Aorta (tissue), 5 donors: ENCODE measurements around the gene KCNJ15. TPM values are rescaled to one million over a fixed set of nuclear protein-coding genes. Genes with fewer than 3 reads are reported as not detected.

Experiments
- ATAC-seq: fragments of 200-7000 bp; cut with Tn5 transposase; one replicate; pipeline ENCODE4 v1.9.1; 2022; ENCODE audit warnings: moderate library complexity; ENCODE audit not compliant: low FRiP score
- DNase-seq, 2 donors: peaks; one replicate each; pipeline ENCODE4 v3.0.0-alpha.2; 2020
- H3K27ac ChIP-seq, 2 donors: one replicate each; pipeline ENCODE4 v1.5.1; 2013; ENCODE audit warnings: low read length in 2 of 2, mild to moderate bottlenecking in 2 of 2, moderate library complexity in 2 of 2, control low read depth in 1 of 2, inconsistent platforms in 1 of 2, low read depth in 1 of 2
- H3K27me3 ChIP-seq, 2 donors: one replicate each; pipeline ENCODE4 v1.6.1; 2013; ENCODE audit warnings: control low read depth in 1 of 2, low read length in 1 of 2, mild to moderate bottlenecking in 1 of 2, moderate library complexity in 1 of 2; ENCODE audit not compliant: insufficient read depth in 2 of 2, control insufficient read depth in 1 of 2
- H3K36me3 ChIP-seq, 2 donors: one replicate each; pipeline ENCODE4 v1.6.1; 2013; ENCODE audit warnings: control low read depth in 1 of 2, low read length in 1 of 2, mild to moderate bottlenecking in 1 of 2; ENCODE audit not compliant: insufficient read depth in 2 of 2, control insufficient read depth in 1 of 2
- H3K4me1 ChIP-seq, 2 donors: one replicate each; pipeline ENCODE4 v1.6.1; 2013; ENCODE audit warnings: low read length in 2 of 2, control low read depth in 1 of 2, mild to moderate bottlenecking in 1 of 2, moderate library complexity in 1 of 2; ENCODE audit not compliant: insufficient read depth in 2 of 2, control insufficient read depth in 1 of 2
- H3K4me3 ChIP-seq, 2 donors: one replicate each; pipeline ENCODE4 v1.5.1; 2013; ENCODE audit warnings: low read length in 2 of 2, control low read depth in 1 of 2, mild to moderate bottlenecking in 1 of 2
- H3K9me3 ChIP-seq: one replicate; pipeline ENCODE4 v1.6.1; 2013; ENCODE audit warnings: mild to moderate bottlenecking, low read length; ENCODE audit not compliant: control insufficient read depth
- WGBS, 2 donors: extraction: QIAGEN DNeasy Blood & Tissue Kit; methylation state at CpG; one replicate each; pipeline ENCODE4 v1.1.7; 2013; 5-methylcytosine and 5-hydroxymethylcytosine counted together
- intact Hi-C, 2 donors: fragments of 100-400 bp; cut with DNase I; formaldehyde crosslinking; loops; one replicate each; pipeline versions ENCODE4 v1.14.2 to v1.15.0; 2022
- long read RNA-seq, 2 donors: library from polyadenylated mRNA; unstranded; transcript quantifications; one replicate each; pipeline ENCODE4 v2.0.0, GENCODE V29; 2020 to 2021
- polyA plus RNA-seq, 2 donors: library from polyadenylated mRNA; stranded (reverse); fragments of 200-250 nt; gene quantifications; one replicate each; pipeline ENCODE4 v1.2.3, GENCODE V29; 2013
- total RNA-seq, 2 donors: library from RNA; stranded (reverse); fragmentation: NEBNext Ultra II Directional; extraction: Animal tissue kit (Norgen Biotek cat#: 25700); gene quantifications; one replicate each; pipeline ENCODE4 v1.2.1, GENCODE V29; 2021
- donor health status: healthy with polysubstance abuse.
- donor health status: Bipolar disorder and iron deficiency.
- donor health status: DM: no; HTN: no; CAD: no.
- donor health status: DM: no; HTN: no; CAD: no.
- donor health status: DM: yes; HTN: yes; CAD: no.

The KCNJ15 gene
- 1 to 10 TPM; 2.7 TPM for total RNA-seq
- under 1 TPM; 0.05 to 0.25 TPM for polyA plus RNA-seq
- long read RNA-seq, donor 1, partial matches to known transcripts, result 1 of 6 reads
- long read RNA-seq, donor 1, other reads (novel, unspliced or antisense), result 5 of 6 reads
- long read RNA-seq, donor 2, partial matches to known transcripts, result 0 of 3 reads
- long read RNA-seq, donor 2, other reads (novel, unspliced or antisense), result 3 of 3 reads

GRCh38 chr21:38256599-38257302, at the start of gene KCNJ15:
Gene KCNJ15 (plus strand): TSS chr21:38256991. CDS start chr21:38299262, 42,271 bp downstream.
- intact Hi-C loops, result no loop called here
- Histone ChIP-seq H3K27me3 (no peaks in the 10 kb centered on the region), H3K9me3 (no peaks in the 10 kb centered on the region), H3K4me1 (peaks cover 0 to 1% of the 10 kb centered on the region in 2 donors), H3K36me3 (no peaks in the 10 kb centered on the region), H3K27ac (no peak within 1 kb of the TSS), H3K4me3 (no peak within 1 kb of the TSS)
- no peak for ATAC-seq
- 89 to 92% methylated on average over 5 of the region's 5 CpGs for WGBS, 2 donors
- no peak for DNase-seq

- no peak for ATAC-seq
- Histone ChIP-seq H3K36me3 (no peaks in the 10 kb centered on the region), H3K4me1 (no peaks in the 10 kb centered on the region), H3K27me3 (no peaks in the 10 kb centered on the region), H3K4me3 (no peak overlapping the region), H3K27ac (no peak overlapping the region), H3K9me3 (peaks cover 5% of the 10 kb centered on the region)
- 30 to 31% methylated on average over 6 of the region's 6 CpGs for WGBS, 2 donors
- intact Hi-C loops, result no loop called here
- DNase-seq, result no peak
Measured at GRCh38 chr21:38208118-38208517, 48.7 kb upstream of the KCNJ15 start.

DNA sequence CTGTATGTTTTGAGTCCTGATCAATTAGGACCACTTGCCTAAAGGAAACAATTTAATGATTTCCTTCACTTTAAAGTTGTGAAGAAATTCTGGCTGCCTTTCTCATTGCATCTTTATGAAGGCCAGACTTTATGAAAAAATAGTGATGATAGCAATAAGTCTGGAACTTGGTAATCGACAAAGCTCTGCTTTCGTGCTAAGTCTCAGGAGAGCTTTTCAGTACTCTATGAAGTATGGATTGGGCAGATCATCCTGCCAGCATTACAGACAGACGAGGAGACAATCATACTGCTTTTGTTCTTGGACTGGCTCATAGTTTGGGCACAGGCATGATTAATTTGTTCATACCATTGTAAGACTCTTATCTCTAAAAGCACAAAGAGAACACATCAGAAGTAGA, 45.5 kb upstream of the KCNJ15 start:
- DNase-seq, result no peak
- Histone ChIP-seq H3K27ac (no peak overlapping the region), H3K27me3 (no peaks in the 10 kb centered on the region), H3K4me3 (no peak overlapping the region), H3K4me1 (no peaks in the 10 kb centered on the region), H3K9me3 (peaks cover 5% of the 10 kb centered on the region), H3K36me3 (no peaks in the 10 kb centered on the region)
- intact Hi-C loops, result no loop called here
- ATAC-seq, result no peak
- 16 to 22% methylated on average over 3 of the region's 3 CpGs for WGBS, 2 donors

GRCh38 chr21:38212706-38213105, 44.1 kb upstream of the KCNJ15 start:
- Histone ChIP-seq H3K4me3 (no peak overlapping the region), H3K9me3 (peaks cover 6% of the 10 kb centered on the region), H3K36me3 (no peaks in the 10 kb centered on the region), H3K27me3 (no peaks in the 10 kb centered on the region), H3K4me1 (no peaks in the 10 kb centered on the region), H3K27ac (no peak overlapping the region)
- DNase-seq (no peak), ATAC-seq (no peak)
- intact Hi-C loops, result no loop called here
- 62 to 71% methylated on average over 6 of the region's 6 CpGs for WGBS, 2 donors

DNA sequence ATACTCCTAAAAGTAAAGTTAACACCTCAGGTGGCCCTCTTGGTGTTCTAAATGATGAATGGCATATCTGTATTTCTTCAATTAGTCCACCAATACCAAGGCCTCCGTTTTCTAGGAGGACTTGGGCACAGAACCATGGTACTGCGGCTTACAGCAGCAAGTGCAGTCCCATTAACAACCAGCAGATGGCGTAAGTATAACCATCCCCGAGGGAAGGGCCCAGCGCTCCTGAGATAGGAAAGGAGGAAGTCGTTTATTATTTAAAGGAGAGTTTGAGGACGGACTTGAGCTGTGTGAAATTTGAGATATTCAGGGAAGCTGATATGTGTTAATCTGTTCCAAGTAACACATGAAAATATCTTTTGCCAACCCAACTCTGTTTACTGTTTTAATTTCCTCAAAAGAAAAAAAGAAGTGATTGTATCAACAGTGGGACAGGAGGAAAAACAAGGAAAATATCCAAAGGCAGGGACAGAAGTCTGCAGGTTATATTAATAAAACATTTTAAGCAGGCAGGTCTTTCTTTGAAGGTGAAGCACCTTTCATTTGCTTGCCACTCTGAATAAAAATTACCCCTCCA, 37.7 kb upstream of the KCNJ15 start:
- 3 to 5% methylated on average over 7 of the region's 7 CpGs for WGBS, 2 donors
- intact Hi-C loops, result loop anchor here in 1 of 2 donors (2.0 to 5.0 kb wide), 3 partner anchors 47 to 134 kb away; no protein-coding TSS in a partner anchor
- H3K36me3 ChIP-seq, result peaks cover 0 to 2% of the 10 kb centered on the region in 2 donors
- peak; percentile 81 to 83 for DNase-seq
- H3K4me3 ChIP-seq, result no peak overlapping the region
- H3K9me3 ChIP-seq, result peaks cover 7% of the 10 kb centered on the region
- H3K4me1 ChIP-seq, result peaks cover 0 to 2% of the 10 kb centered on the region in 2 donors
- H3K27me3 ChIP-seq, result no peaks in the 10 kb centered on the region
- ATAC-seq, result peak; percentile 89
- peak overlapping the region; percentile 51 to 71 for H3K27ac ChIP-seq

- no peak for DNase-seq
- Histone ChIP-seq H3K9me3 (peaks cover 7% of the 10 kb centered on the region), H3K4me1 (peaks cover 0 to 2% of the 10 kb centered on the region in 2 donors), H3K4me3 (no peak overlapping the region), H3K27ac (no peak overlapping the region), H3K36me3 (peaks cover 0 to 2% of the 10 kb centered on the region in 2 donors), H3K27me3 (no peaks in the 10 kb centered on the region)
- 69 to 72% methylated on average over 5 of the region's 5 CpGs for WGBS, 2 donors
- intact Hi-C loops, result loop anchor here in 1 of 2 donors (2.0 kb wide), 1 partner anchor 132 kb away; no protein-coding TSS in a partner anchor
- ATAC-seq, result no peak
Measured at GRCh38 chr21:38220270-38220737, 36.5 kb upstream of the KCNJ15 start.

DNA sequence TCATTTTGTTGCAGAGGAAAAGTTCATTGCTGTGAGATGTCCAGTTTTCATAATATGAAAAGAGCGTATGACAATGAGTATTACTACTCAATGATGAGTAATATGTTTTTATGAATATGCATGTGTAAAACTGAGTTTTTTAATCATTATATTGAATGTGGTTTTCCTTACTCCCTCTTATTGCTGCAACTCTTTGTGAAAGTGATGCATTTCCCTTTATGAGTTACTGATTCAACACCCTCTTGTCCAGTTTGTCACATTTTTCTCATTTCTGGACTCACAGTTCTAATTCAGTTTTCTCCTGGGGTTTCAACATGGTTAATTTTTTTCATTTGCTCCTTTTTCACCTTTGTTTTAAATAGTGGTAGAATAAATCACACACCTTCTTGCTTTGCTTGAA, 35.2 kb upstream of the KCNJ15 start:
- DNase-seq, result no peak
- H3K4me3 ChIP-seq, result no peak overlapping the region
- H3K36me3 ChIP-seq, result peaks cover 0 to 2% of the 10 kb centered on the region in 2 donors
- H3K9me3 ChIP-seq, result peaks cover 7% of the 10 kb centered on the region
- H3K27me3 ChIP-seq, result no peaks in the 10 kb centered on the region
- ATAC-seq, result no peak
- peaks cover 0 to 2% of the 10 kb centered on the region in 2 donors for H3K4me1 ChIP-seq
- 36 to 53% methylated on average over 1 of the region's 1 CpG for WGBS, 2 donors
- no peak overlapping the region for H3K27ac ChIP-seq
- intact Hi-C loops, result loop anchor here in 1 of 2 donors (2.0 kb wide), 1 partner anchor 131 kb away; no protein-coding TSS in a partner anchor

DNA sequence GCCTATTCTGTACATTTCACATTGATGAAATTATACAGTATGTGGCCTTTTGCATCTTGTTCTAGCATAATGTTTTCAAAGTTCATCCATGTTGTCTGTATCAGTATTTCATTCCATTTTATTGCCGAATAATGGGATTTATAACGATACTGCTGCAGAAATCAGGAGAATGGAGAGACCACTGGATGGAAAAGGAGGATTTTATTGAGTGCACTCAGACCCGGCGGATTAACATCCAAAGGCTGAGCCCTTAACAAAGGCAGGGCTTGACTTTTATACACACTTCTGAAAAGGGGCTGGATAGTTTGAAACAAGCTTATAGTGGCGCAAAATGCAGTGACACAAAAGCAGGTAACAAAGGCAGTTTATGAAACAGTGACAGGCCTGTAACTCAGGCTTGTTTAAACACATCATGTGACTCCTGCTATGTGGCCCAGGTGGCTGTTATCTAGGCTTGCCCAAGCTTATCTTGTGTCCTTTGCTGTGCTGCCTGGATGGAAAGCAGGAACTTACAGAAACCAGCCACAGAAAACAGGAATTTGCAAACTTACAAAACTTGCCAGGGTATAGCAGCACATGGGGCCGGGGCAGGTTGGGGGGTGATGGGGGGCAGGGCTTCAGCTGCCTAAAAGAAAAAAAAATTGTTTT, 32.8 kb upstream of the KCNJ15 start:
- peaks cover 0 to 2% of the 10 kb centered on the region in 2 donors for H3K36me3 ChIP-seq
- H3K9me3 ChIP-seq, result peaks cover 12% of the 10 kb centered on the region
- no peaks in the 10 kb centered on the region for H3K27me3 ChIP-seq
- H3K27ac ChIP-seq, result no peak overlapping the region
- H3K4me1 ChIP-seq, result peaks cover 0 to 2% of the 10 kb centered on the region in 2 donors
- intact Hi-C loops, result no loop called here
- WGBS, 2 donors, result 96 to 99% methylated on average over 6 of the region's 6 CpGs
- ATAC-seq (no peak), DNase-seq (no peak)
- H3K4me3 ChIP-seq, result no peak overlapping the region
